PC-9 (cell line): Measurements from ENCODE around the gene APPL2. TPM values are rescaled to one million over a fixed set of nuclear protein-coding genes. Genes with fewer than 3 reads are reported as not detected.

Experiments used
- BruUV-seq: library from RNA; stranded (reverse); fragments of 400-500 nt; replicated peaks from 2 replicates; lab custom pipeline; 2021; lab: Mats Ljungman, UMichigan
- CTCF ChIA-PET: fragments of 300-600 bp; sonication (Branson Sonifier 250); formaldehyde crosslinking; loops from one replicate; lab custom pipeline; 2022; ENCODE audit warnings: antibody characterized with exemption; lab: Charles Lee
- POLR2A ChIA-PET: fragments of 300-600 bp; sonication (Branson Sonifier 250); formaldehyde crosslinking; loops from one replicate; lab custom pipeline; 2022; ENCODE audit warnings: antibody characterized with exemption; ENCODE audit not compliant: unreplicated experiment; lab: Charles Lee
- DNase-seq, 2 experiments: peaks; one replicate each; pipeline versions ENCODE4 v3.0.0 to v3.0.0-alpha.2; 2015 to 2022; ENCODE audit warnings: mixed read lengths in 1 of 2
- H2AFZ ChIP-seq: fragments of 200-600 bp; sonication (generic); 2 replicates; pipeline ENCODE4 v1.8.1; 2017; ENCODE audit warnings: antibody characterized with exemption
- H3F3A ChIP-seq: fragments of 200-600 bp; sonication (generic); 2 replicates; pipeline ENCODE4 v1.8.1; 2017; ENCODE audit warnings: antibody characterized with exemption, mild to moderate bottlenecking, low read depth; ENCODE audit not compliant: insufficient read depth
- H3K27ac ChIP-seq: fragments of 200-600 bp; sonication (generic); 2 replicates; pipeline ENCODE4 v1.6.1; 2016; ENCODE audit warnings: mixed run types
- H3K27me3 ChIP-seq: fragments of 200-600 bp; sonication (generic); 2 replicates; pipeline ENCODE4 v1.6.1; 2016; ENCODE audit warnings: low read depth, mixed run types; ENCODE audit not compliant: insufficient read depth
- H3K36me3 ChIP-seq: fragments of 200-600 bp; sonication (generic); 2 replicates; pipeline ENCODE4 v1.6.1; 2016; ENCODE audit warnings: low read depth, mixed run types
- H3K4me1 ChIP-seq: fragments of 200-600 bp; sonication (generic); replicated peaks from 2 replicates; pipeline ENCODE4 v1.6.1; 2016; ENCODE audit warnings: mixed run types; ENCODE audit not compliant: insufficient read depth
- H3K4me2 ChIP-seq: fragments of 200-600 bp; sonication (generic); 2 replicates; pipeline ENCODE4 v1.6.1; 2017; ENCODE audit warnings: mixed run types
- H3K4me3 ChIP-seq: fragments of 200-600 bp; sonication (generic); 2 replicates; pipeline ENCODE4 v1.6.1; 2016; ENCODE audit warnings: mixed run types
- H3K79me2 ChIP-seq: fragments of 200-600 bp; sonication (generic); 2 replicates; pipeline ENCODE4 v1.6.1; 2017; ENCODE audit warnings: low read depth, mixed run types
- H3K9me2 ChIP-seq: fragments of 200-600 bp; sonication (generic); 2 replicates; pipeline ENCODE4 v1.8.1; 2017; ENCODE audit warnings: mild to moderate bottlenecking; ENCODE audit not compliant: insufficient read depth
- H3K9me3 ChIP-seq: fragments of 200-600 bp; sonication (generic); 2 replicates; pipeline ENCODE4 v1.8.1; 2016; ENCODE audit warnings: low read depth; ENCODE audit not compliant: insufficient read depth
- H4K20me1 ChIP-seq: fragments of 200-600 bp; sonication (generic); 2 replicates; pipeline ENCODE4 v1.8.1; 2017; ENCODE audit not compliant: insufficient read depth
- EZH2 ChIP-seq: fragments of 200-600 bp; sonication (generic); IDR thresholded peaks from 2 replicates; pipeline ENCODE4 v1.8.0; 2017; ENCODE audit warnings: antibody characterized with exemption, low read depth
- intact Hi-C: fragments of 100-400 bp; cut with micrococcal nuclease; formaldehyde crosslinking; loops from one replicate; pipeline ENCODE4 v1.10.0; 2022; ENCODE audit not compliant: unreplicated experiment
- total RNA-seq: library from RNA; stranded (reverse); gene quantifications from 2 replicates; pipeline ENCODE4 v1.2.3, GENCODE V29; 2021
- TF ChIP-seq, protein P1 (sequence below): fragments of 200-600 bp; sonication (generic); conservative IDR thresholded peaks from 2 replicates; pipeline ENCODE4 v1.6.1; 2017; ENCODE audit warnings: mixed run types, antibody characterized with exemption, mild to moderate bottlenecking, moderate library complexity

Gene APPL2
- total RNA-seq, 1 experiment from 2014 or later = 24.3 TPM

DNA sequence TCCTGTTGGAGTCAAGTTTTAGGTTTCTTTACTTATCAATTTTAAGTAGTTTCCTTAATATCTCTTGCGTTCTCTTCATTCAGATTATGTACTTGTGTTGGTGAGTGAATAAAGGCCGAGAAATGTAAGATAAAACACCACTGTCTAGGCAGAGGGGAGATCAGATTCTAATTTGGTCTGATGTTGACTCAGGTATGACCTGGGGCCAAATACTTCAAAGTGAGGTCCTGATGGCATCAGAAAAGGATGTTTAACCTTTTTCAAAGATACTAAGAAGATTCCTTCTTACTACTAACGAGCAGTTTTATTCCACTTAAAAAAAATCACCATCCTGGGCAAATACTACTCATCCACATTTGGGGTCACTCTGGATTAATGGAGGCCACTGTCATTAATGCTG is 26.9 kb downstream of the APPL2 start:
- Histone ChIP-seq H2AFZ (no peak overlapping the region), H3K36me3 (no peaks in the 10 kb centered on the region; the same call in 1 of the 2 replicates), H3F3A (no peaks in the 10 kb centered on the region), H3K4me1 (peaks cover 11% of the 10 kb centered on the region; the same call in 1 of the 2 replicates), H4K20me1 (no peaks in the 10 kb centered on the region), H3K27ac (no peak overlapping the region), H3K27me3 (no peaks in the 10 kb centered on the region), H3K4me3 (no peak overlapping the region), H3K9me3 (no peaks in the 10 kb centered on the region), H3K79me2 (no peaks in the 10 kb centered on the region), H3K4me2 (no peak overlapping the region), H3K9me2 (no peaks in the 10 kb centered on the region)
- CTCF ChIA-PET = no interaction called here
- POLR2A ChIA-PET = no interaction called here
- BruUV-seq = no TSS peak
- intact Hi-C loops = no loop called here
- no peak for DNase-seq
- TF ChIP-seq EZH2 = no peak
- TF ChIP-seq, protein P1, sequence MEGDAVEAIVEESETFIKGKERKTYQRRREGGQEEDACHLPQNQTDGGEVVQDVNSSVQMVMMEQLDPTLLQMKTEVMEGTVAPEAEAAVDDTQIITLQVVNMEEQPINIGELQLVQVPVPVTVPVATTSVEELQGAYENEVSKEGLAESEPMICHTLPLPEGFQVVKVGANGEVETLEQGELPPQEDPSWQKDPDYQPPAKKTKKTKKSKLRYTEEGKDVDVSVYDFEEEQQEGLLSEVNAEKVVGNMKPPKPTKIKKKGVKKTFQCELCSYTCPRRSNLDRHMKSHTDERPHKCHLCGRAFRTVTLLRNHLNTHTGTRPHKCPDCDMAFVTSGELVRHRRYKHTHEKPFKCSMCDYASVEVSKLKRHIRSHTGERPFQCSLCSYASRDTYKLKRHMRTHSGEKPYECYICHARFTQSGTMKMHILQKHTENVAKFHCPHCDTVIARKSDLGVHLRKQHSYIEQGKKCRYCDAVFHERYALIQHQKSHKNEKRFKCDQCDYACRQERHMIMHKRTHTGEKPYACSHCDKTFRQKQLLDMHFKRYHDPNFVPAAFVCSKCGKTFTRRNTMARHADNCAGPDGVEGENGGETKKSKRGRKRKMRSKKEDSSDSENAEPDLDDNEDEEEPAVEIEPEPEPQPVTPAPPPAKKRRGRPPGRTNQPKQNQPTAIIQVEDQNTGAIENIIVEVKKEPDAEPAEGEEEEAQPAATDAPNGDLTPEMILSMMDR = no peak

DNA sequence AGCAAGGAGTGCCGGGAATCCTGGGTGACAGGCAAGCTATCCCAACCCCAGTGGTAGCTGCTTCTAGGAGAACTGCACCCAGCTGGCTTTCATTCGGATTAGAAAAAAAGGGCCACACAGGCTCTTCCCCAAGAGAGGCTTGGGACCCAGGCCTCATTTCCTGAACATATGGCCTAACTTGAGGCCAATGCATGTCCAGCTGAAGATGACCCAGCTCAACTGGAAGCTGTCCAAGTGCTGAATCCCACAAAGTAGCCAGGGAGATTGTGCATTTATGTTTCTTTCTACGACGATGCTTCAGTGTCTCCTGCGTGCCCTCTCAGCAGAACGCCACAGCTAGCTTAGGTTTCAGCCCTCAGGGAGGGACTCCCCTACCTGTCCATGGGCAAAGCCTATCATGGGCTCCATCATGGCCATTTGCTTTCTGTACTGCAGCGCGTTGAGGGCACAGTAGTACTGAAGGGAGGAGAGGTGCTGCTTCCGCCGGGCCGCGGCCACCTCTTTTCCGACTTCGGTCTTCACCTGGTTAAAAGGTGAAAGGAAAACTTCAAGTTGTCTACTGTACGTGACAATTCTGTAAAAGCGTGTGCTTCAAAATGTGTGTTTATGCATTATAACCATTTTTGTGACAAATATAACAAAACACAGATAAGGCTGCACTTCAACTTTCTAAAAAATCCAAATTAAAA is 29.1 kb downstream of the APPL2 start:
- Histone ChIP-seq H3K36me3 (no peaks in the 10 kb centered on the region), H3K9me2 (no peaks in the 10 kb centered on the region), H3F3A (no peaks in the 10 kb centered on the region), H3K27me3 (no peaks in the 10 kb centered on the region), H2AFZ (no peak overlapping the region), H3K4me1 (no peaks in the 10 kb centered on the region), H3K4me2 (no peak overlapping the region), H3K27ac (no peak overlapping the region), H3K4me3 (no peak overlapping the region), H3K9me3 (no peaks in the 10 kb centered on the region), H3K79me2 (no peaks in the 10 kb centered on the region), H4K20me1 (no peaks in the 10 kb centered on the region)
- CTCF ChIA-PET = no interaction called here
- POLR2A ChIA-PET = no interaction called here
- intact Hi-C loops = no loop called here
- no peak for TF ChIP-seq EZH2
- TF ChIP-seq, protein P1 = no peak
- no TSS peak for BruUV-seq
- no peak for DNase-seq

DNA sequence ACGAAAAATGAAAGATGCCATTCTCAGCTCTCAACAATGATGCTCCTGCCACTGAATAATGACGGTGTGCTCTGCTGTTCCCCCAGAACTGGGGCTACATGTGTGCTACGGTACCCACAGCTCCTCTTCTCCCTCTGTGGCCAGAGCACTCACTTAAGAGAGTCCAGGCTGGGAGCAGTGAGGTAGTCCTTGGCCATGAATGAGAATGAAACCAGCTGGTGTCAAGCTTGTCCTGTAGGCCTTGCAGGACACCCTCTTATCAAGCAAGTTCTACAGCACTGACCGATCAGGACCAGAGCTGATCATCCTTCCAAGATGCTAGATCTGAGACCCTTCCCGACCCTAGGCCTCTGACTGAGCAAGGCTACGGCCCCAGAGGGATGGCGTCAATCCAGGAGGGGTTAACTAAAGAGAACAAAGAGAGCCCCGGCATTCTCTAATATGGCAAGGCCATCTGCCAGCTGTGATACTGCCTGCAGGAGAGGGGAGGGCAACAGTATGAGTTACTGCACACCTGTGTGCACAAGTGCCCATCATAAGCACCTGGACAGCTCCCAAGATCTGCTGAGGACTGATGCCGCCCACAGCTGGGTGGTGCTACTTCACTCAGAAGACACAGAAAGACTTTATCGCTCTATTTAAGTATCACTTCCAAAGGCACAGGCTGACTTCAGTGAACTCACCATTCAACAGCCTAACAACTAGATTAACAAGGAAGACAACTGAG is 30.5 kb downstream of the APPL2 start:
- H4K20me1 ChIP-seq = no peaks in the 10 kb centered on the region
- no peaks in the 10 kb centered on the region for H3K27me3 ChIP-seq
- intact Hi-C loops = no loop called here
- H3K9me2 ChIP-seq = no peaks in the 10 kb centered on the region
- POLR2A ChIA-PET = no interaction called here
- no peaks in the 10 kb centered on the region for H3F3A ChIP-seq
- no peak overlapping the region for H3K4me2 ChIP-seq
- no peak overlapping the region for H3K4me3 ChIP-seq
- CTCF ChIA-PET = no interaction called here
- BruUV-seq = no TSS peak
- no peaks in the 10 kb centered on the region for H3K79me2 ChIP-seq
- TF ChIP-seq EZH2 = no peak
- TF ChIP-seq, protein P1 = no peak
- H3K36me3 ChIP-seq = no peaks in the 10 kb centered on the region
- H3K27ac ChIP-seq = no peak overlapping the region
- no peaks in the 10 kb centered on the region for H3K9me3 ChIP-seq
- DNase-seq = no peak
- H3K4me1 ChIP-seq = no peaks in the 10 kb centered on the region
- H2AFZ ChIP-seq = no peak overlapping the region
